GM23338 (cell line): ENCODE measurements around the gene ALDH1A2.

Experiments
- CTCF ChIP-seq, 2 experiments: fragments of 200-600 bp in 1 of 2; sonication (generic) in 1 of 2; conservative IDR thresholded peaks; 2 replicates each; pipeline versions ENCODE4 v1.5.1 to v1.6.1; 2016 to 2017; ENCODE audit warnings: antibody characterized with exemption in 2 of 2, low read depth in 2 of 2, mild to moderate bottlenecking in 2 of 2, moderate library complexity in 1 of 2
- POLR2AphosphoS5 ChIP-seq: IDR thresholded peaks from 2 replicates; pipeline ENCODE4 v1.6.1; 2016; ENCODE audit warnings: antibody characterized with exemption, low read depth

GRCh38 chr15:58064082-58064979 lies 1.2 kb downstream of the ALDH1A2 start:
- TF ChIP-seq CTCF (conservative IDR thresholded peaks at IDR 0.05; ENCODE audit: low read depth in 2 of 2) = no peak
- TF ChIP-seq POLR2AphosphoS5 = 0 out of 2 replicates have a peak, but pooled peaks have one; percentile 30
